ENCODE results near the gene ADCY7. TPM values are rescaled to one million over a fixed set of nuclear protein-coding genes. Genes with fewer than 3 reads are reported as not detected.

The ADCY7 gene
- total RNA-seq, 1 donor = 225 TPM

GRCh38 chr16:50295541-50296132, 29.3 kb downstream of the ADCY7 start:
- no peak for DNase-seq (ENCODE audit: low read depth in 2 of 3, low spot score in 2 of 3)

DNA sequence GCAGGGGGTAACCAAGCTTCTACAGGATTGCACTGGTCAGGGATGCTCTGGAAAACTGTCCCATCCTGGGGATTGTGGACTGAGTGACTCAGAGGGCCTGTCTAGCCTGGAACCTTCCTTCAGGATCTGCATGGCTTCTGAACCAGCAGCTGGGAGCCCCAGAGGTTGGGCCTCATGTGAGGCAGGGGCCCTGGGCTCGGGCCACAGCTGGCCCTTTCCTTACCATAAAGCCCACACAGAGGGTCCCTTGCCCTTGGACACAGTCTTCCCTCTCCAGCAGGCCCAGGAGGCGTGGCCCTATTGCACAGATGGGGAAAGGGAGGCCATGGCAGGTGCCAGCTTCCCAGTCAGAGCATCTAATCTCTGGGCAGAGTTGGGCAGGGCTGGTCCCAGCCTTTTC, 30.5 kb downstream of the ADCY7 start:
- DNase-seq (ENCODE audit: low read depth in 2 of 3, low spot score in 2 of 3) = no peak

DNA sequence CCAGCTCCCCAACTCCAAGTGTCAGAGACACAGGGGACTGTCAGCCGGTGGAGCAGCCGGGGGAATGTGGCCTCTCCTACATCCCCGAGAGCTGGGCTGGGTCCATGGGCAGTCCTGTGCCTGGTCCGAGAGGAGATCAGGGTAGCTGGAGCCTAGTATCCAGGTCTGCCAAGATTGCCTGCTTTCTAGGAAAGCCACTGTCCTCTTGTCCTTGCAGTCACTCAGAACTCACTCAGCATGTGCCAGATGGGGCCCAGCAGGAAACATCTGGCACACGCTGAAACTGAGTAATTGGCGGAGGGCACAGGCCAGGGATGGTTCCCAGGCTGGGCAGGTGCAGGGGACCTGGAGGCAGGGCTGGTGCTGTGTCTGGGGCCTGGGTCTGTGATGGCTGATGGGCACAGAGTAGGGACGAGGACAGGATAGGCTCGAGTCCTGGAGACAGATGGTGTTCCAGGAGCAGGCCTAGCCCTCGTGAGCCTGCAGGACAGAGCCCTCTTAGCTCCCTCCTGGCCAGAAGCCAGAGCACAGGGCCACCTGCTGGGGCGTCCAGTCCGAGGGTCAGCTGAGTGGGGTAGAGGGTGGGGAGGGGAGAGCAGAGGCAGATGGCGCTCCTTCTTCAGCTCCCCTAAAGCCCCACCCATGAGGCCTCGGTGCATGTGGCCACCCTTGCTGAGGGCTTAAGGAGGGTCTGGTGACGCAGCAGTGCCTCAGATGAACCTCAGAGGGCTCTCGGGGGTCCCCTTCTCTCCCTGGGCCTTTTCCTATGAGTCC, 31.1 kb downstream of the ADCY7 start:
- DNase-seq (ENCODE audit: low read depth in 2 of 3, low spot score in 2 of 3) = peak in 2 of 3 donors; percentile 45 to 71

DNA sequence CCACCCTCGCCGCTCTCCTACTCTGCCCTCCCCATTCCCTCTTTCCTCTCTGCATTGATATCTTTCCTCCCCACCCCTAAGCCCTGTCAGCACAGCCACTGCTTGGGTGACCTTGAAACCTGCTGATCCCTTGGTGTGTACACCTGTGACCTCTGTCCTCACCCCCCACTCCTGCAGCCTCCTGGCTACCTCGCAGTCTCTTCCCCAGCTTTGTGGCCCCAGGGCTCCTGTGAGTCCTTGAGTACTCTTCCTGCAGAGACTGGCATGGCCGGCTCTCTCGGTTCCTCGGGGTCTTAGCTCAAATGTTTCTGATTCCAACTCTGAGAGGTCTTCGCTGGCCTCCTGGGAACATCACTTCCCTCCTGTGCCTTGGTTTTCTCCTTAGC, 31.7 kb downstream of the ADCY7 start:
- no peak for DNase-seq (ENCODE audit: low read depth in 2 of 3, low spot score in 2 of 3)

GRCh38 chr16:50298591-50299507, 32.5 kb downstream of the ADCY7 start:
- no peak for DNase-seq (ENCODE audit: low read depth in 2 of 3, low spot score in 2 of 3)

DNA sequence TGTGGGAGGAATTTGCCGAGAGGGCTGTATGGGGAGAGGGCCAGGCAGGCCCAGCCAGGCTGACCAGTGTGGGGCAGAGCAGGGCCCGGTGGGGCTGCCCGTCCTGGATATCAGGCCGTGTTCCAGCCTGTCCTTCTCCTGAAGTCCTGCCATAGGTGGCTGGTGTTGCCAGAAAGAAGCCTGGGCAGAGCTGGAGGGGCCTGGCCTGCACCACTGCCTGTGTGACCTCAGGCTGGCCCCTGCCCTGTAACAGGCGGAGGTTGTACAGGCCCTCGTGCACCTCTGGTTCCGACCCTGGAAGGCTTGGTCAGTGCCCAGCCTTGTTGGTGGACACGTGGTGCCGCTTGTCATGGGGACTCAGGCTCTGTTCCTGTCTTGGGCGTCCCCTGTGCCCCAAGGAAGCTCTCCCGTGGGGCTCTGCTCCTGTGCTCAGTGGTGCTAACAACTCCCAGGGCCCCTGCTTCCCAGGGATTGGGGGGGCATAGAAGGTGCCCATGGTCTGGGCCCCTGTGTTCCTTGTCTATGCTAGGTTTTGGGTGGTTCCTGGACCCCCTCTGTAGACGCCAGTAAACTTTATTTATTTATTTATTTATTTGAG, 33.3 kb downstream of the ADCY7 start:
- DNase-seq (ENCODE audit: low read depth in 2 of 3, low spot score in 2 of 3) = no peak

GRCh38 chr16:50300942-50301625, 34.7 kb downstream of the ADCY7 start:
- no peak for DNase-seq (ENCODE audit: low read depth in 2 of 3, low spot score in 2 of 3)

DNA sequence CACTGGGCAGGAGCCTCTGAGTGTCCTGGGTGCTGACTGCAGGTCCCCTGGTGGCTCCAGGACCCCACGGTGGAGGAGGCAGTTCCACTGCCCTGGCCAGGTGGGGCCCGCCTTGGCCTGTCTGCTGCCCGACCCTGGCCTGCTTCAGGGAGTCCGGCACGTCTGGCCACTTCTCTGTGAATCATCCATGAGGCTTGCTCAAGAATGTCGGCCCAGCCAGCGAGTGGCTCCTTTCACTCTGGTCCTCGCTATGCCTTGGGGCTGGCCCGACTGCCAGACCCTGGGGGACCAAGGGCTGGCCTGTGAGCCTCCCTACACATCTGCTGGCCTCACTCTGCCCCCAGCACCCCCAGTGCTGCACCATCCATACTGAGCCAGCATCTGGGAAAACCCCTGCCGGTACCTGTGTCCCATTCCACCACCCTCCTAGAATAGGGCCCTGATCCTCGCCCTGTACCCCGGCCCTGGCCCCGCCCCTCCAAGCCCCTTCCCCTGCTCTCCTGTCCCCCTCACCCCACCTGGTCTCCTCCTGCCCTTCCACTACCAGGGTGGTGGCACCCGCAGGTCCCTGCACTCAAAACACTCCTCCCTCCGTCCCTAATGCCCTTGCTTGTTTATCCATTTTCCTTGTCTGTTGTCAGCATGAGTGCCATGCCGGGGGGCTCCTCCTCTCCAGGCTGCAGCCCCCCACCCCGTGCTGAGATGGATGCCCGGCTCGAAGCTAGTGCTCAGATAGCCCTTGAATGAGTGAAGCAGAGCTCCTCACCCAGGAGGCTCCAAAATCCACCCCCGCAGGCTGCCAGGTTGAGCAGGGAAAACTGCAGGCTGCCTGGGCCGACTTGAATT, 35.5 kb downstream of the ADCY7 start:
- DNase-seq (ENCODE audit: low read depth in 2 of 3, low spot score in 2 of 3) = no peak

DNA sequence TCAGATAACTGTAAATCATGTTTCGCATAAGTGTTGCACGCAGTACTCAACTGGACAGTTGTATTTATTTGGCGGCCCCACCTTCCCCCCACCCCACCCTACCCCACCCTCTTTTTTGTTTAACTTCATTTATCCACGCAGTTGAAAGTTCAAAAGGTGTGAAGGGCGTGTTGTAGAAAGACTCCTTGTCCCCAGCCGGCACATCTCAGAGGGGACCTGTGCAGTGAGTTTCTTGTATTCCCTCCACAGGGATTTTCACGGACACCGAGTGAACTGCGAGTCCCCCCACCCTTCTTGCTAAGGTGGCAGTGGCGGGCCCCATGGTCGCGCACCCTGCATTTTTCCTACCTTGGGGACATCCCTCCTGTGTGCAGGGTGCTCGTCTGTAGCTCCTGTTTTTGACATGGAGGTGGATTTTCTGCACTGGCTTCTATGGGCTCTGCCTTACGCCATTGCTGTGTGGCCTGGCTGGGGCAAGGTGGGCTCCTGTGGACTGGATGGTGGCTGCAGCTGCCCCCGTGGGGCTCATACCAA, 36.2 kb downstream of the ADCY7 start:
- no peak for DNase-seq (ENCODE audit: low read depth in 2 of 3, low spot score in 2 of 3)

- no peak for DNase-seq (ENCODE audit: low read depth in 2 of 3, low spot score in 2 of 3)
Observed at GRCh38 chr16:50303041-50303604, 36.8 kb downstream of the ADCY7 start.

DNA sequence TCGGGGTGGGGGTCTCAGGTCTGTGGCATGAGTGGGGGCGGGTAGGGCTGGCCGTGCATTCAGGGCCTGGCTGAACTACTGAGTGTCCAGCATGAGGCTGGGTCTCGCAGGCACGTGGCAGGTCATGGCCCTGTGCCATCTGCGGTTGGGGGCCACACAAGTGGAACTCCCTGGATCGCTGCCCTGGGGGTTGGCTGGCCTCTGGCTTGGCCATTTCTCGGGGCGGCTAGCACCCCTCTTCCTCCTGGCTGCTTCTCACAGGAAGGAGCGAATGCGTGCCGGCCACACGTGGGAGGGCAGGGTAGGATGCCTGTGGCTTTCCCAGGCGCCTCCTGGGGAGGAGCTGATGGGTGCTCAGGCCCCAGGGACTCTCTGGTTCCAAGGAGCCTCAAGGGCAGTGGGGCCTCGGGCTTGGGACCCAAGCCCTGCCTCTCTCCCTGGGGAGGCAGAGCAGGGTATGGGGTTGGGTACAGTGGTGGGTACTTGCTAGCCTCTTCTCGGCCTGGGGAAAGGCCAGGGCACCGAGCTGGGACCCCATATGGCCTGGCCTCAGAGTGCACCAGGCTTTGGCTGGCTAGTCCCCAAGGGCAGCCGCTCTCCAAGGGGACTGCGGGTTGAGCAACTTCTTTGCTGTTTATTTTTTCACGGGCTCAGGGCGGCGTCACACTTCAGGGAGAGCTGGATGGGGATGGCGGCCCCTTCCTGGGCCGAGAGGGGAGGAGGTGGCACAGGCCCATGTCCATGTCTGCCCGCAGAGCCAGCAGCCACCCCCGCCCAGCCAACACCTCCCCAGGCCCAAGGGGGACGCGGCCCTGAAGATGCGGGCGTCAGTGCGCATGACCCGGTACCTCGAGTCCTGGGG, 37.5 kb downstream of the ADCY7 start:
- no peak for DNase-seq (ENCODE audit: low read depth in 2 of 3, low spot score in 2 of 3)

DNA sequence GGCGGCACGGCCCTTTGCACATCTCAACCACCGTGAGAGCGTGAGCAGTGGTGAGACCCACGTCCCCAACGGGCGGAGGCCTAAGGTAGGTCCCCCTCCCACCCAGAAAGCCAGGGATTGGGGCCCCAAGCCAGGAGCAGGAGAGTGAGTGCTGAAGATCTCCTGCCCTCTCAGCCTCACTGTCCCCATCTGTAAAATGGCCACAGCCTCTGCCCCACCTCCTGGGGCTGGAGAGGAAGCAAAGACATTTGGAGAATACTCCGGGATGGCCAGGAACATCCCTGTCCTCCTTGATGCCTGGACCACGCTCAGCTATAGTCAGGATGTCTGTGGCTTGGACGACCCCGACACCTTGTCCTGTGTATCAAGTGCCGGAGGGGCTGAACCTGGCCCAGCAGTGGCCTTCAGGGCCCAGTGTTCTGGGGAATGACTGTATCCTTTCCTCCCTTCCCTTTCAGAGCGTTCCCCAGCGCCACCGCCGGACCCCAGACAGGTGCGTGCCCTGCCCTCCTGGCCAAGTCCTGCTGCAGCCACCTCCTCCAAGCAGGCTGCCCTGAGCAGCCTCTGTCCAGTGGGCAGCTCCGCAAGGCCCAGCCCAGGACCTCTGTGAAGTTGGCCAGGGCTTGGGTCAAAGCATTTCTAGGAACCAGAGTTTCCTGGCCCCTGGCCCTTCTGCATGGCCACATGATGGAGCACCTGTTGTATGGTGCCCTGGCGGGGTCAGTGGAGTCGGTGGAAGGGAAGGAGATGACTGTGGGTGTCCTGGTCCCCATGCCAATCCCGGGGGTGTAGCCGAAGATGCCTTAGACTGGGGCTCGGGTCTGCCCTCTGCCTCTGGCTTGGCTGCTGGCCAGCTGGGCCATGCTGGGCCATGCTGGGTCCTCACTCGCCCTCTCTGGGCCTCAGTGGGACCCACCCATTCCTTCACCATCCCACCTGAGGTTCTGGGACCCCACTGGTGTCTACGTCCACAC, 38.4 kb downstream of the ADCY7 start:
- no peak for DNase-seq (ENCODE audit: low read depth in 2 of 3, low spot score in 2 of 3)

- no peak for DNase-seq (ENCODE audit: low read depth in 2 of 3, low spot score in 2 of 3)
Observed at GRCh38 chr16:50305441-50306061, 39.2 kb downstream of the ADCY7 start.

DNA sequence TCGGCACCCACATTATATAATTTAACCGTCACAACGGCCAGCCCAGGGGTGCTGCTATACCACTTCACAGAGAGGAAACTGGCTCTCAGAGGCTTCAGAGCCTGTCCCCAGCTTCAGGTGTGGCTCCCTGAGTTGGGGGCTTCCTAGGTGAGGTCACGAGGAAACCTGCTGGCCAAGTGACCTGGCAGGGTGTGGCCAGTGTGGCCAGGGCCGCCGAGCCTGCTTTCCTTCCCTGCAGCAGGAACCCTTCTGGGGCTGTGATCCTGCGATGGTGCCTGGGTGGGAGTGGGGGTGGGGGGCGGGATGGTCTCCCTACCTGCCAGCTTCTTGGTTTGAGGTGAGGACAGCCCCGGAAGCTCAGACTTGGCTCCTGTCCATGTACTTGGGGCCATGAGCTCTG, 39.9 kb downstream of the ADCY7 start:
- no peak for DNase-seq (ENCODE audit: low read depth in 2 of 3, low spot score in 2 of 3)

GRCh38 chr16:50308237-50308965, 42.0 kb downstream of the ADCY7 start:
- no peak for DNase-seq (ENCODE audit: low read depth in 2 of 3, low spot score in 2 of 3)

- DNase-seq (ENCODE audit: low read depth in 2 of 3, low spot score in 2 of 3) = no peak
Observed at GRCh38 chr16:50309156-50309526, 42.8 kb downstream of the ADCY7 start.

Data from hematopoietic multipotent progenitor cell (in vitro differentiated cells).